ENCODE results near the gene DPM2. TPM values are rescaled to one million over a fixed set of nuclear protein-coding genes. Genes with fewer than 3 reads are reported as not detected.

DPM2 gene
- total RNA-seq, 1 donor from 2014 or later: 9.1 TPM

- peaks cover 9% of the 10 kb centered on the region for H3K27me3 Mint-ChIP-seq (ENCODE audit: insufficient read depth, low read depth)
- H3K9me3 ChIP-seq (ENCODE audit: low read depth): no peaks in the 10 kb centered on the region
- no peaks in the 10 kb centered on the region for H3K79me2 ChIP-seq (ENCODE audit: low read depth)
- H3K4me3 Mint-ChIP-seq: no peak overlapping the region
- no peaks in the 10 kb centered on the region for H3K36me3 Mint-ChIP-seq
- H3K36me3 ChIP-seq: no peaks in the 10 kb centered on the region
- peaks cover 5% of the 10 kb centered on the region for H3F3A ChIP-seq (ENCODE audit: low read depth)
- H3K4me1 ChIP-seq: peaks cover 12% of the 10 kb centered on the region
- no peaks in the 10 kb centered on the region for H4K20me1 ChIP-seq (ENCODE audit: low read depth)
- H3K4me1 Mint-ChIP-seq: peaks cover 38% of the 10 kb centered on the region
- no peak overlapping the region for H3K9ac ChIP-seq
- TF ChIP-seq CTCF (IDR thresholded peaks at IDR 0.05): no peak
- no peak for TF ChIP-seq EZH2phosphoT487 (IDR thresholded peaks at IDR 0.05)
- no peak for TF ChIP-seq EZH2 (IDR thresholded peaks at IDR 0.05)
- no peak overlapping the region for H3K4me2 ChIP-seq
- H2AFZ ChIP-seq (replicated peaks): no peak overlapping the region
- DNase-seq (ENCODE audit: low spot score): no peak
- H3K4me3 ChIP-seq: no peak overlapping the region
- no peaks in the 10 kb centered on the region for H3K27me3 ChIP-seq
- H3K27ac ChIP-seq: no peak overlapping the region
- no peaks in the 10 kb centered on the region for H3K9me3 Mint-ChIP-seq
- H3K27ac Mint-ChIP-seq: no peak overlapping the region
Measured at GRCh38 chr9:127908660-127908926, 29.1 kb downstream of the DPM2 start.

- Histone ChIP-seq H3K4me2 (no peak overlapping the region), H3K9me3 (ENCODE audit: low read depth) (no peaks in the 10 kb centered on the region), H3F3A (ENCODE audit: low read depth) (peaks cover 7% of the 10 kb centered on the region), H2AFZ (replicated peaks) (no peak overlapping the region), H3K27me3 (no peaks in the 10 kb centered on the region), H3K79me2 (ENCODE audit: low read depth) (no peaks in the 10 kb centered on the region), H3K4me1 (peaks cover 12% of the 10 kb centered on the region), H3K4me3 (no peak overlapping the region), H4K20me1 (ENCODE audit: low read depth) (no peaks in the 10 kb centered on the region), H3K27ac (no peak overlapping the region), H3K9ac (no peak overlapping the region), H3K36me3 (no peaks in the 10 kb centered on the region)
- Mint-ChIP-seq H3K27ac (no peak overlapping the region), H3K27me3 (ENCODE audit: insufficient read depth, low read depth) (peaks cover 9% of the 10 kb centered on the region), H3K36me3 (no peaks in the 10 kb centered on the region), H3K9me3 (no peaks in the 10 kb centered on the region), H3K4me3 (no peak overlapping the region), H3K4me1 (peaks cover 43% of the 10 kb centered on the region)
- TF ChIP-seq CTCF (IDR thresholded peaks at IDR 0.05) (no peak), EZH2 (IDR thresholded peaks at IDR 0.05) (no peak), EZH2phosphoT487 (IDR thresholded peaks at IDR 0.05) (no peak)
- DNase-seq (ENCODE audit: low spot score): no peak
Measured at GRCh38 chr9:127907867-127908659, 29.6 kb downstream of the DPM2 start.

GRCh38 chr9:127905788-127906191 lies 31.9 kb downstream of the DPM2 start:
- TF ChIP-seq EZH2 (IDR thresholded peaks at IDR 0.05) (no peak), EZH2phosphoT487 (IDR thresholded peaks at IDR 0.05) (no peak), CTCF (IDR thresholded peaks at IDR 0.05) (no peak)
- Histone ChIP-seq H2AFZ (replicated peaks) (no peak overlapping the region), H4K20me1 (ENCODE audit: low read depth) (no peaks in the 10 kb centered on the region), H3K4me3 (no peak overlapping the region), H3K79me2 (ENCODE audit: low read depth) (no peaks in the 10 kb centered on the region), H3K36me3 (no peaks in the 10 kb centered on the region), H3K4me1 (peaks cover 12% of the 10 kb centered on the region), H3F3A (ENCODE audit: low read depth) (peaks cover 7% of the 10 kb centered on the region), H3K9ac (no peak overlapping the region), H3K4me2 (no peak overlapping the region), H3K27ac (no peak overlapping the region), H3K27me3 (no peaks in the 10 kb centered on the region), H3K9me3 (ENCODE audit: low read depth) (no peaks in the 10 kb centered on the region)
- Mint-ChIP-seq H3K4me1 (peaks cover 42% of the 10 kb centered on the region), H3K9me3 (no peaks in the 10 kb centered on the region), H3K27me3 (ENCODE audit: insufficient read depth, low read depth) (peaks cover 7% of the 10 kb centered on the region), H3K36me3 (no peaks in the 10 kb centered on the region), H3K27ac (no peak overlapping the region), H3K4me3 (no peak overlapping the region)
- no peak for DNase-seq (ENCODE audit: low spot score)
